Measurements from ENCODE around the gene CLEC3A. TPM values are rescaled to one million over a fixed set of nuclear protein-coding genes. Genes with fewer than 3 reads are reported as not detected.

Gene CLEC3A
- total RNA-seq, 4 donors from 2014 or later: not detected

DNA sequence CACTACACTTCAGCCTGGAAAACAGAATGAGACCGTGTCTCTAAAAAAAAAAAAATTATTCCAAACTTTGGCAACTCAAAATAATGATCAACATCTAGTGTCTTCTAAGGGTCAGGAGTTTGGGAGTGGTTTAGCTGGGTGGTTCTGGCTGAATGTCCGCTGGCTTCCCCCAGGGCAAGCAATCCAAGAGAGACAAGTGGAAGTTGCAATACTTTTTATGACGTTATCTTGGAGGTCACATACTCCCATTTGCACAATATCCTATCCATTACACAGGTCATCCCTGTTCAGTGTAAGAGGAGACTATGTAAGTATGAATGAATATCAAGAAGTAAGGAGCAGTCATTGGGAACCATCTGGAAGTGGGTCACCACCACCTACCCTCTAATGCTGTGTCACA, 15.2 kb upstream of the CLEC3A start:
- Histone ChIP-seq H3K27ac (no peak overlapping the region), H3K36me3 (no peaks in the 10 kb centered on the region), H3K9me3 (no peaks in the 10 kb centered on the region), H3K4me1 (peaks cover 0 to 2% (median 0%) of the 10 kb centered on the region in 4 donors), H3K4me3 (no peak overlapping the region), H3K27me3 (no peaks in the 10 kb centered on the region)
- TF ChIP-seq POLR2A (IDR thresholded peaks at IDR 0.05) (no peak), CTCF (IDR thresholded peaks at IDR 0.05) (no peak), EP300 (IDR thresholded peaks at IDR 0.05; ENCODE audit: low read depth) (no peak), POLR2AphosphoS5 (IDR thresholded peaks at IDR 0.05) (no peak)
- in situ Hi-C loops (cut with MboI; ENCODE audit: low pct_ligation_motif_present in 1 of 4, low pct_unique_long_range_greater_than_20kb in 1 of 4, low sequenced_read_pairs in 3 of 4): no loop called here
- 74% methylated on average over 3 of the region's 3 CpGs for WGBS, 2 donors (ENCODE audit: low coverage in 1 of 2)
- no peak for DNase-seq
- intact Hi-C loops (cut with DNase I; ENCODE audit: low total_unique reads): no loop called here

GRCh38 chr16:78024159-78024558, 1.8 kb downstream of the CLEC3A start:
- no peak overlapping the region for H3K4me3 ChIP-seq
- intact Hi-C loops (cut with DNase I; ENCODE audit: low total_unique reads) (no loop called here), in situ Hi-C loops (cut with MboI; ENCODE audit: low pct_ligation_motif_present in 1 of 4, low pct_unique_long_range_greater_than_20kb in 1 of 4, low sequenced_read_pairs in 3 of 4) (no loop called here)
- H3K27me3 ChIP-seq: no peaks in the 10 kb centered on the region
- no peaks in the 10 kb centered on the region for H3K4me1 ChIP-seq
- H3K36me3 ChIP-seq: no peaks in the 10 kb centered on the region
- TF ChIP-seq POLR2A (IDR thresholded peaks at IDR 0.05) (no peak), EP300 (IDR thresholded peaks at IDR 0.05; ENCODE audit: low read depth) (no peak), CTCF (IDR thresholded peaks at IDR 0.05) (no peak)
- DNase-seq: no peak
- H3K9me3 ChIP-seq: no peaks in the 10 kb centered on the region
- no peak overlapping the region for H3K27ac ChIP-seq
- 83 to 86% methylated on average over 2 to 5 of the region's 5 CpGs for WGBS, 2 donors (ENCODE audit: low coverage in 1 of 2)

DNA sequence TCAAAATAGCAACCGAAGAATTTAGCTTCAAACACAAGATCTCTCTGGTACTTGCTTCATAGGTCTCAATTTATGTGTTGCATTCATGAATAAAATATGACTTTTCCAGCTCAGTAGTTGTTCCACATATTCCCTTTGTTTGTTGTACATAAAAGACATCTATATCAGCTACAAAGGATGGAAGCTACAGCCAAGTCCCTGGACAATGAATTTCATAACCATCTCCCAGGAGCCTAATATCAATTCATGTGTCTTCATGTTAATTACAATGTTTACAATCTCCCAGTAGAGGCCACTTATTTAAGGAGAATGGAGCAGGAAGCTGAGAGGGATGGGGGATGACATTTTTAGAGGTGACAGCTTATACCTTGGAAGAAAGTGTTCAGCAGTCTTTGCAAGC, 3.3 kb downstream of the CLEC3A start:
- Histone ChIP-seq H3K36me3 (no peaks in the 10 kb centered on the region), H3K9me3 (no peaks in the 10 kb centered on the region), H3K4me3 (no peak overlapping the region), H3K27ac (no peak overlapping the region), H3K27me3 (no peaks in the 10 kb centered on the region), H3K4me1 (no peaks in the 10 kb centered on the region)
- 75 to 100% methylated on average over 1 of the region's 1 CpG for WGBS, 2 donors (ENCODE audit: low coverage in 1 of 2)
- DNase-seq: no peak
- intact Hi-C loops (cut with DNase I; ENCODE audit: low total_unique reads): no loop called here
- TF ChIP-seq EP300 (IDR thresholded peaks at IDR 0.05; ENCODE audit: low read depth) (no peak), POLR2AphosphoS5 (IDR thresholded peaks at IDR 0.05) (no peak)
- in situ Hi-C loops (cut with MboI; ENCODE audit: low pct_ligation_motif_present in 1 of 4, low pct_unique_long_range_greater_than_20kb in 1 of 4, low sequenced_read_pairs in 3 of 4): no loop called here

DNA sequence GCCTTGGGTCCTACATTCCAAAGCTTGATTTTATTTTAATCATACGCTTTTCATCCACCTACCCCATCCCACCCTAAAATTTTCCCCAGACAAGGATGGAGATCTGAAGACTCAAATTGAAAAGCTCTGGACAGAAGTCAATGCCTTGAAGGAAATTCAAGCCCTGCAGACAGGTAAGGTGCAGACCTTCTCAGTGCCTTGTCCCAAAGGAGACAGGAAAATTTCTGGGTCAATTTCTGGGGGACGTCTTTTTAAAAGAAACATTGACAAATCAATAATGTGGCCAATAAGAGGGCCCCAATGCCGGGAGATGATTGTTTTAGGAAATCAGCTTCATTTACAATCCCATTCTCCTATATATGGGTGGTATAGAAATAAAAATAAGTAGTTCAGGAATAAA, 5.7 kb downstream of the CLEC3A start:
- no peak overlapping the region for H3K27ac ChIP-seq
- no peaks in the 10 kb centered on the region for H3K36me3 ChIP-seq
- TF ChIP-seq POLR2A (IDR thresholded peaks at IDR 0.05) (no peak), CTCF (IDR thresholded peaks at IDR 0.05) (no peak), POLR2AphosphoS5 (IDR thresholded peaks at IDR 0.05) (no peak), EP300 (IDR thresholded peaks at IDR 0.05; ENCODE audit: low read depth) (no peak)
- no peak for DNase-seq
- no peak overlapping the region for H3K4me3 ChIP-seq
- 30 to 66% methylated on average over 3 of the region's 3 CpGs for WGBS, 2 donors (ENCODE audit: low coverage in 1 of 2)
- intact Hi-C loops (cut with DNase I; ENCODE audit: low total_unique reads): no loop called here
- no peaks in the 10 kb centered on the region for H3K4me1 ChIP-seq
- in situ Hi-C loops (cut with MboI; ENCODE audit: low pct_ligation_motif_present in 1 of 4, low pct_unique_long_range_greater_than_20kb in 1 of 4, low sequenced_read_pairs in 3 of 4): no loop called here
- no peaks in the 10 kb centered on the region for H3K9me3 ChIP-seq
- H3K27me3 ChIP-seq: no peaks in the 10 kb centered on the region

- no peak for TF ChIP-seq POLR2A (IDR thresholded peaks at IDR 0.05)
- TF ChIP-seq POLR2AphosphoS5 (IDR thresholded peaks at IDR 0.05): no peak
- no peak for TF ChIP-seq EP300 (IDR thresholded peaks at IDR 0.05; ENCODE audit: low read depth)
- TF ChIP-seq CTCF (IDR thresholded peaks at IDR 0.05): no peak
- intact Hi-C loops (cut with DNase I; ENCODE audit: low total_unique reads) (no loop called here), in situ Hi-C loops (cut with MboI; ENCODE audit: low pct_ligation_motif_present in 1 of 4, low pct_unique_long_range_greater_than_20kb in 1 of 4, low sequenced_read_pairs in 3 of 4) (no loop called here)
- 65% methylated on average over 2 of the region's 2 CpGs; no CpG with 5 or more reads in 1 of the 2 donors for WGBS, 2 donors (ENCODE audit: low coverage in 1 of 2)
- Histone ChIP-seq H3K36me3 (no peaks in the 10 kb centered on the region), H3K27me3 (no peaks in the 10 kb centered on the region), H3K27ac (no peak overlapping the region), H3K4me1 (no peaks in the 10 kb centered on the region), H3K4me3 (no peak overlapping the region), H3K9me3 (no peaks in the 10 kb centered on the region)
- no peak for DNase-seq
Observed at GRCh38 chr16:78034530-78034929, 12.2 kb downstream of the CLEC3A start.

Measured in transverse colon (tissue), 4 donors.